NOMO-1 treated with dmso at 0.1 percent for 144 hours (cell line): ENCODE measurements around the gene CDC26.

ENCODE experiments used
- DNase-seq: peaks from one replicate; lab custom pipeline; 2025; ENCODE audit not compliant: unreplicated experiment; lab: John Stamatoyannopoulos, UW

Gene CDC26

GRCh38 chr9:113275157-113276131 is at the start of gene CDC26, which contains the start of gene PRPF4:
Gene CDC26 (minus strand): TSS chr9:113275572. CDS start chr9:113272507, 3,065 bp downstream.
Gene PRPF4 (plus strand): TSS chr9:113275658. CDS start chr9:113275744, 86 bp downstream.
- DNase-seq: peak; percentile 98

GRCh38 chr9:113322671-113323070 is 47.3 kb upstream of the CDC26 start:
- DNase-seq: no peak

DNA sequence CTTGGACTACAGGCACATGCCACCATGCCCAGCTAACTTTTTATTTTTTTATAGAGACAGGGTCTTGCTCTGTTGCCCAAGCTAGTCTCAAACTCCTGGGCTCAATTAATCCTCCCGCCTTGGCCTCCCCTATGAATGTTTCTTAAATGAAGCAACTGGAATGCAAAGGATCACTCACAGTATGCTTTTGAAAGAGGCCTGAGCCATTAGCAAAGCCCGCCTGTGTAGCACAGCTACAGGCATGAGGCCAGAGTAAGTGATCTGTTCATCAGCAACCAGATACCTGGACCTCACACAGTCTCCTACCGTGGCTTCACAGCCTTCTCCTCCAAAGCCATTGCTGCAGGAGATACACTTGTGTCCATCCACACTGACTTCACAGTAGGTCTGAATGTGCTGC is 44.7 kb upstream of the CDC26 start:
- no peak for DNase-seq

- no peak for DNase-seq
These were observed 43.7 kb upstream of the CDC26 start for GRCh38 chr9:113319054-113319453.

GRCh38 chr9:113317777-113318176 is 42.4 kb upstream of the CDC26 start:
- no peak for DNase-seq

GRCh38 chr9:113316030-113316429 is 40.7 kb upstream of the CDC26 start:
- no peak for DNase-seq

DNA sequence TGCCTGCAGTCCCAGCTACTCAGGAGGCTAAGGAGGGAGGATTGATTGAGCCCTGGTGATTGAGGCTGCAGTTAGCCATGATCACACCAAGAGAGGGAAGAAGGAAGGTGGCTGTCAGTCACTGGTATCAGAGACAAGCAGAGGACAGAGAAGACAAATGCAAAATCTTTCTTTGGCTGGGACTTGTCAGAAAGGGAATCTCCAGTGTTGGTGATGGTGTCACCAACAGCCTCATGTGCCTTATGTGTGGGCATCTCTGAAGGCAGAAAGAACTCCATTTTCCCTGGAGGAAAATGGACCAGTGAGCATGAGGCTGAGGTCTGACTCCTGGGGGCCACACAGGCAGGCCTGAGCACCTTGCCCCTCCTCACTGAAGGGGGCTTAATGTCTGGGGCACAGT is 39.9 kb upstream of the CDC26 start:
- DNase-seq: no peak

DNA sequence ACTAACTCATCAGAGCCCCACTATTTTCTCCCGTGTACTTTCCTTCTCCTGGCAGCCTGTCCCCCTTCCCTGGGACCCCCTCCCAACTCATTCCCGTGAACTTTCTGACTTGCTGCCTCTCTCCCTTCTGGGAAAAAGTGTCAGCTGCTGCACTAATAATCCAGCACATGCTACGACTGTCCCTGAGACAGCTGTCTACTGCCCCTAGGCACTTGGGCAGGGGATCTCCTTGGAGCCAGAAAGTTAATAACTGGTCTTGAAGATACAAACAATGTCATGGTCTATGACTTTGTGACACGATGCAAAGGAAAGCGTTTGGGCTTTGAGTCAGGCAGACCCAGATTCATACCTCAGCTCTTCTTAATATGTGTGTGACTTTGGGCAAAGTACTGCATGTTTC is 37.9 kb upstream of the CDC26 start:
- DNase-seq: no peak

DNA sequence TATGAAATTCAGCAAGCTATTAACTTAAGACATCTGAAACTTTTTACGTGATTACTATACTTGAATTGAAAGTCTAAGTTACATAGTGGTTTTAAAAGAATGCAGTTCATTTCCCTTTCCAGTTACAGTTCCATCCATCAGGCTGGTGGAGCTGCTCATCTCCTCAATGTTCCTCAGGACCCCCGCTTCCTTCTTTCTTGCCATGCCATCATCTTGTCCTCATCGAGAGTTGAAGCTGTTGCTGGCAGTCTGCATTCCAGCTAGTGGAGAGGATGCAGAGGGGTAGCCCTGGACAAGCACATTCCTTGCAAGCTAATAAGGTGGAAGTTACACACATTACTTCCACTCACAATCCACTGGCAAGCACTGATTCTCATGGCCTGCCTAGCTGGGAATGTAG is 36.6 kb upstream of the CDC26 start:
- no peak for DNase-seq

- DNase-seq: no peak
These were observed 35.2 kb upstream of the CDC26 start for GRCh38 chr9:113310538-113310937.

GRCh38 chr9:113309204-113309813 is 33.9 kb upstream of the CDC26 start:
- DNase-seq: no peak

DNA sequence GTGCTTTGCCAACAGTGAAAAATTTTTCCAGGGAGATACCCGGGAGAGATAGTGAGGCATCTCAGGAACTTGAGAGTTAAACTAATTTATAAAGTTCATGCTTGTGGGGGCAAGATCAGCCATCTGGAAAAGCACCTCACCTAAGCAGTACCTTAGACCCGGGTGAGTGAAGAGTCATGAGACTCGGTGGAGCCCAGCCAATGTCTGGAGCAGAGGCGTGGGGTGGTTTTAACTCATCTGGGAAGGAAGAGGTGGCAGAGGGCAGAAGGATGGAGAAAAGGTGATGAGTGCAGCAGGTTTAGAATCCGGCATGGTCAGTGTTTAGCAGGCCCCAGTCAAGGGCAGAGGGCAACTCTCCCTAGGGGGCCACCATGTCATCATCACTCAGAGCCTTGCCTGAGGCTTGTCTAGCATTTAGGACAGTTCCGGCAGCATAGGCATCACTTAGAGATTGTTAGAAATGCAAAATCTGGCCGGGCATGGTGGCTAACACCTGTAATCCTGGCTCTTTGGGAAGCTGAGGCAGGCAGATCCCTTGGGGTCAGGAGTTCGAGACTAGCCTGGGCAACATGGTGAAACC is 32.1 kb upstream of the CDC26 start:
- no peak for DNase-seq

- DNase-seq: no peak
These were observed 31.2 kb upstream of the CDC26 start for GRCh38 chr9:113306566-113306965.

DNA sequence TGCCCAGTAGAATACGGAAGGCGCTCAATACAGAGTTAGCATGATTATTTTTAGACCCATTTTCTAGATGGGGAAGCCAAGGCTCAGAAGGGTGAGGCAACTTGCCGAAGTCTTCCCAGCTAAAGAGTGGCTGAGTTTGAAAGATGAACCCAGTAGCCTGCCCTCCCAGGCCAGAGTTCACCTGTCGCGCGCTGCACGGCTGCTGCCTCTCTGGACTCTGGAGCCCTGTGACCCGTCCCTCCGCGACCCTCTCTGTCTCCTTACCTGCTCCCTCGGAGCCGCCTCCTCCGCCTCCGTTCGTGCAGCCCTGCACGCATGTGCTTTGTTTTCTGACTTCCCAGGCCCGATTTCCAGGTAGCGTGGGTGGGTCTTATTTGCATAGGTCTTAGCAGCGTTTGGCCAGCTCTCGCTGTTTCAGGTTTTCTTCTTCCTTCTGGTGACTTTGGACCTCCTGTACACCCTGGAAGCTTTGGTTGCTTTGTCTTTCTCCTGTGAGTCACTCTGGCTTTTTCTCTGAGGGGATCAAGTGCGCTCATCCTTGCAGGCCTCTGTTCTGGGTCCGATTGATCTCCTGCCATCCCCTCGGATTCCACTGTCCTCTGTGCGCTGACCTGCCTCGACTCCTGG is 27.5 kb upstream of the CDC26 start, which contains the start of gene RNF183:
RNF183 (minus strand) TSS at position 585 of the 627 bp plus-strand sequence. CDS start 5,192 bp downstream, outside the sequence.
- DNase-seq: no peak

GRCh38 chr9:113301548-113301947 is 26.2 kb upstream of the CDC26 start:
- no peak for DNase-seq

- peak; percentile 20 for DNase-seq
These were observed 24.5 kb upstream of the CDC26 start for GRCh38 chr9:113299800-113300292.

DNA sequence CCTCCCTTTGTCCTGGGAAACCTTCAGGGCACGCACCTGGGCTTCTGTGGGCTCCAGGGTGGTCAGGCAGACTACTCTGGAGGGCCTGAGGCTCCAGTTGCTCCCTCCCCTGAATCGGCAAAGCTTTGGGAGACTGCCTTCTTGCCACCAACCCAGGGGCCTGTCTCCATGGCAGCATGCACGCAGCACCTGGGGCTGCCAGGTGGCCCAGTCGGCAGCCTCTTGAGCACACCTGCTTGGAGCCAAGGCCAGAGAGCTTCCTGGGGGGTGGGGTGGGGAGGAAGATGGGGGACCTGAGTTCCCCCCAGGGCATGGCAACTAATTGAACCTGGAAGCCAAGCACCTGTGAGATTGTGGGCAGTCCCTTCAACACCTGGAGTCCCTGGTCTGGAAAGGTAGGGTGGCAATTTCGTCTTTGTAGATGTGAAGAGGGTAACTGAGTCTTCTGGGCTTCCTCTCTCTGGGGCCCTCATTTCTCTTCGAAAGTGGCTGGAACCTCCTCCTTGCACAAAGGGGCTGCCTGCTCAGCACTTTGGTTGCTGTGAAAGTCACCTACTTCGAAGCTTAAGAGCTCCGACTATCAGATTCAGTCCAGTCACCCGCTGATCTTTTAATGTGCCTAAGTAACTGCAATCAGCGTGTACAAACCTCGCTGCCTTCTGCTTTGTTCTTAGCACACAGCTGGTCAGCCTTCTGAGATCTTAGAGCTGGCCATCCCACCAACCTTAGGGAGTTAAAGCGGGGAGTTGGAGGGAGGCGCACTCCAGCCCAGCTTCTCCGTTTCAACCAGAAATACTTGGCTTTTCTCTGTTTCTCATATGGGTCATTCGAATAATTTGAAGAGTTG is 23.8 kb upstream of the CDC26 start:
- no peak for DNase-seq

- no peak for DNase-seq
These were observed 22.9 kb upstream of the CDC26 start for GRCh38 chr9:113298311-113298710.

DNA sequence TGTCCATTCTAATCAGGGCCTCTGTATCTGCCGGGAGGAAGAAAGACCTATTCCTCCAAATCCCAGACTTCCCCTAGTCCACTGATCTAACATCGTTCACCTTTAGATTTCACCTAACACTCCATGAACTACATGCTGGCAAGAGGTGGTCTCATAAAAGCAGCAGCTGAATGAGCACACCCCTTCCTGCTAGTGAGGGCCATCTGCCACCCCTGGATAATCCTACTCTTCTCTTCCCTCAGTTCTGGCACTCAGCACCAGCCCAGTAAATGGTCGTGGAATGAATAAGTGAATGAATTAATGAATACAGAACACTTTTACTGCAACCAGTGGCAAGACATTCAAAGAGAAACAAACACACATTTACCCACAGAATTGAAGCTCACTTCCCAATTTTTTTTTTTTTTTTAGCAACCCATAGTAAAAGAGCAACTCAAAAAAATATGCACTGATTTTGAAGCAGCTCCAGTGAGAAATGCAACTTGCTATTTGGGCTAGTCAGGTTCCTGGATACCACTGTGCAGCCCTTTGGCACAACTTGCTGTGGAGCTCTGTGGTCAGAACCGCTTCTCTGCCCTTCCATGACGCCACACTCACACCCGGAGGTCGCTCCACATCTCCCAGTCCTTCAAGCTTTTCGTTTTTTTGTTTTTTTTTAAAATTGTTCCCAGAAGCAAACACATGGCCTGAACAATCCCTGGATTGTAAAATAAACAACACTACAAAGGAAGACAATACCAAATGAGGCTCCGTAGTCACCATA is 21.6 kb upstream of the CDC26 start:
- DNase-seq: no peak
